Lower leg skin (tissue), 4 donors: ENCODE measurements around the gene TUBGCP3. TPM values are rescaled to one million over a fixed set of nuclear protein-coding genes. Genes with fewer than 3 reads are reported as not detected.

Experiments
- DNase-seq, 2 donors: peaks; one replicate each; pipeline ENCODE4 v3.0.0-alpha.2; 2019; ENCODE audit warnings: low spot score in 2 of 2
- H3K4me3 ChIP-seq: fragments of 200-600 bp; sonication (generic); 2 replicates; pipeline ENCODE4 v1.5.1; 2017; ENCODE audit warnings: mild to moderate bottlenecking, low read depth; ENCODE audit not compliant: poor library complexity, severe bottlenecking
- POLR2A ChIP-seq, 2 donors: fragments of 450-650 bp; IDR thresholded peaks; one replicate each; pipeline ENCODE4 v1.6.1; 2016 to 2017; ENCODE audit warnings: antibody characterized with exemption in 2 of 2, mild to moderate bottlenecking in 1 of 2, moderate library complexity in 1 of 2
- WGBS, 2 donors: methylation state at CpG; one replicate each; pipeline ENCODE4 v1.1.5; 2018; 5-methylcytosine and 5-hydroxymethylcytosine counted together
- intact Hi-C: fragments of 100-400 bp; cut with DNase I; formaldehyde crosslinking; loops from one replicate; pipeline ENCODE4 v1.15.0; 2023; ENCODE audit warnings: low total_unique reads
- total RNA-seq, 4 donors: library from RNA; depleted of rRNA; stranded (reverse); fragments of >200 nt; gene quantifications; one replicate each; pipeline ENCODE4 v1.1.0, GENCODE V29; 2016
- TF ChIP-seq, protein P1 (sequence below), 3 donors: fragments of 450-650 bp; IDR thresholded peaks; one replicate each; pipeline ENCODE4 v1.5.1; 2016; ENCODE audit warnings: antibody characterized with exemption in 3 of 3, mild to moderate bottlenecking in 3 of 3, moderate library complexity in 2 of 3

The TUBGCP3 gene
- total RNA-seq, 4 donors from 2014 or later = 20.0 to 35.4 (median 22.9) TPM

DNA sequence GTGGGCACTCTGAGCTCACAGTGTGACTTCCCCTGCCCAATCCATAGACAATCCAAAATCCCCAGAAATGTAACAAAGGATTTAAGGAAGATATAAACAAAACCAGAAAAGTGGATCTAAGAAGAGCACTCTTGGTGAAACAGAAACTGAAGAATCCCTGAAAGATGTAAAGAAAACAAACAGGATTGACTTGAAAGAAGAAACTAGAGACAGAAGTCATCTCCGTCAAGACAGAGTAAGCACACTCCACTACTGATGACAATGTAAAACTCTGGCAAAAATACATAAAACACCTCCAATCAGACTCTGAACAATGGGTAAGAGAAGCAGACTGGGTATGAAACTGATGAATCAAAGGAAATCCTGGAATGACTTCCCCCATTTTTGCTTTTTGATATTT lies 13.5 kb downstream of the TUBGCP3 start:
- H3K4me3 ChIP-seq = no peak overlapping the region
- TF ChIP-seq, protein P1, sequence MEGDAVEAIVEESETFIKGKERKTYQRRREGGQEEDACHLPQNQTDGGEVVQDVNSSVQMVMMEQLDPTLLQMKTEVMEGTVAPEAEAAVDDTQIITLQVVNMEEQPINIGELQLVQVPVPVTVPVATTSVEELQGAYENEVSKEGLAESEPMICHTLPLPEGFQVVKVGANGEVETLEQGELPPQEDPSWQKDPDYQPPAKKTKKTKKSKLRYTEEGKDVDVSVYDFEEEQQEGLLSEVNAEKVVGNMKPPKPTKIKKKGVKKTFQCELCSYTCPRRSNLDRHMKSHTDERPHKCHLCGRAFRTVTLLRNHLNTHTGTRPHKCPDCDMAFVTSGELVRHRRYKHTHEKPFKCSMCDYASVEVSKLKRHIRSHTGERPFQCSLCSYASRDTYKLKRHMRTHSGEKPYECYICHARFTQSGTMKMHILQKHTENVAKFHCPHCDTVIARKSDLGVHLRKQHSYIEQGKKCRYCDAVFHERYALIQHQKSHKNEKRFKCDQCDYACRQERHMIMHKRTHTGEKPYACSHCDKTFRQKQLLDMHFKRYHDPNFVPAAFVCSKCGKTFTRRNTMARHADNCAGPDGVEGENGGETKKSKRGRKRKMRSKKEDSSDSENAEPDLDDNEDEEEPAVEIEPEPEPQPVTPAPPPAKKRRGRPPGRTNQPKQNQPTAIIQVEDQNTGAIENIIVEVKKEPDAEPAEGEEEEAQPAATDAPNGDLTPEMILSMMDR (IDR thresholded peaks at IDR 0.05) = no peak
- TF ChIP-seq POLR2A (IDR thresholded peaks at IDR 0.05) = no peak
- 76 to 90% methylated on average over 1 of the region's 1 CpG for WGBS, 2 donors
- intact Hi-C loops = no loop called here
- DNase-seq = no peak

- DNase-seq = no peak
- intact Hi-C loops = no loop called here
- no peak for TF ChIP-seq POLR2A (IDR thresholded peaks at IDR 0.05)
- TF ChIP-seq, protein P1 (IDR thresholded peaks at IDR 0.05) = no peak
- 79 to 96% methylated on average over 2 of the region's 2 CpGs for WGBS, 2 donors
- H3K4me3 ChIP-seq = no peak overlapping the region
These were observed 14.2 kb downstream of the TUBGCP3 start for GRCh38 chr13:112573710-112574109.

DNA sequence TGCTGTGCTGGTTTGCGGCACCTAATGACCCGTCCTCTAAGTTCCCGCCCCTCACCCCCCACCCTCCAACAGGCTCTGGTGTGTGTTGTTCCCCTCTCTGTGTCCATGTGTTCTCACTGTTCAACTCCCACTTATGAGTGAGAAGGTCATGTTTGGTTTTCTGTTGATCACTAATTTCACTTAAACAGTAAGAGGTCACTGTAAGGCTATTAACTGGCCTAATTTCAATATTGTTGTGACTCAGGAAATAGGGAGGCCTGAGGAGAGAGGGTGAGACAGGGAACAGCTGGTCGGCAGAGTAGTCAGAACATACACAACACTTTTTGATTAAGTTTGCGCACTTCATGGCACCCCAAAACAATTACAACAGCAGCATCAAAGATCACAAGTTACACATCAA lies 15.6 kb downstream of the TUBGCP3 start:
- intact Hi-C loops = no loop called here
- 86 to 93% methylated on average over 5 of the region's 5 CpGs for WGBS, 2 donors
- no peak for TF ChIP-seq POLR2A (IDR thresholded peaks at IDR 0.05)

DNA sequence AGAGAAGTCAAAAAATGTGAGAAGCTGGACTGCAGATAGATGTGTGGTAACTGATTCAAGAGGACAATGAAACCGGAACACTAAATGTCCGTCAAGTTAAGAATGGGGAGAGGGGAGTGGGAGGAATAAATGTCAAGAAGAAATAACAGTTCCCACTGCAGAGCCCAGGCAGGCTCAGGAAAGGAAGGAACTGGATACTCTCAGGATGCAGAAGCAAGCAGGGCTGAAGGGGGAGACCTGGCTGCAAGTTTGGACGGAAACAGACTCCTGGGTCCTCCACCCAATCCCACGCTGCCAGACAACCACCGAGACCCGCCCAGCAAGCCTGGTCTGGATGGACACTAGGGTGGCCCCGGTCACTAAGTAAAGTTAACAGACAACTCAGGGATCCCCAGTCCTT lies 18.1 kb downstream of the TUBGCP3 start:
- intact Hi-C loops = no loop called here
- 95% methylated on average over 7 of the region's 7 CpGs for WGBS, 2 donors
- no peak for TF ChIP-seq POLR2A (IDR thresholded peaks at IDR 0.05)
- TF ChIP-seq, protein P1 (IDR thresholded peaks at IDR 0.05) = no peak
- DNase-seq = no peak
- no peak overlapping the region for H3K4me3 ChIP-seq

More for the DNA sequence above, 15.6 kb downstream of the TUBGCP3 start:
- no peak for DNase-seq
- no peak overlapping the region for H3K4me3 ChIP-seq

DNA sequence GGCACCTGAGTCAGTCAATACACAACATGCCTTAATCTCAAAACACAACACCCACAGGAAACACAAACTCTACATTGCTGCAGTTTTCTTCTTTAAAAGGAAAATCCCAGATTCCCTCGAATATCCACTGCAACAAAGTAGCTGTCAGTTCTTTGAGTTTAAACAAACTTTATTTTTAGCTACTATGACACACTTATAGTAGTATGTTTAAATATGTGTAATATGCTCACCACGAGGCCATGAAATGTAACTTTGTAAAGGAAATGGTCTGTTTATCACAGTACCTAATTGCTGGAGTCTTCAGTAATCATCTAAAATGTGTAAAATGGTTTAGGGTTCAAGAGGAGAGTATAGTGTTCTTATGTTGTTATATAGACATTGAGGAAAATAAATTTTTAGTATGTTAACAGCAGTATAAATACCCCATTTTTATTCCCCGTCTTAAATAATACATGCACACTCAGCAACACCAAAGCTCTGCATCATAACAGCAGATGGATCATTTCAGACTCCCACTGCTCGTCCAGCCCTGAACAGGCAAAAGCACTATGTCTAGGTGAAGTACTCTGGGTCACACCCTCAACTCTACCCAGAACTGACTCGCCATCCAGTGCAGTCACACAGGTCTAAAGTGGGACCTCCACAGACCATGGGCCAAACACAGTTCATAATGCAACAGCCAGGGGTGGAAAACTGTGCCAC lies 20.6 kb downstream of the TUBGCP3 start:
- WGBS, 2 donors = 75 to 87% methylated on average over 5 of the region's 5 CpGs
- DNase-seq = no peak
- H3K4me3 ChIP-seq = no peak overlapping the region
- intact Hi-C loops = no loop called here
- TF ChIP-seq, protein P1 (IDR thresholded peaks at IDR 0.05) = no peak
- no peak for TF ChIP-seq POLR2A (IDR thresholded peaks at IDR 0.05)

DNA sequence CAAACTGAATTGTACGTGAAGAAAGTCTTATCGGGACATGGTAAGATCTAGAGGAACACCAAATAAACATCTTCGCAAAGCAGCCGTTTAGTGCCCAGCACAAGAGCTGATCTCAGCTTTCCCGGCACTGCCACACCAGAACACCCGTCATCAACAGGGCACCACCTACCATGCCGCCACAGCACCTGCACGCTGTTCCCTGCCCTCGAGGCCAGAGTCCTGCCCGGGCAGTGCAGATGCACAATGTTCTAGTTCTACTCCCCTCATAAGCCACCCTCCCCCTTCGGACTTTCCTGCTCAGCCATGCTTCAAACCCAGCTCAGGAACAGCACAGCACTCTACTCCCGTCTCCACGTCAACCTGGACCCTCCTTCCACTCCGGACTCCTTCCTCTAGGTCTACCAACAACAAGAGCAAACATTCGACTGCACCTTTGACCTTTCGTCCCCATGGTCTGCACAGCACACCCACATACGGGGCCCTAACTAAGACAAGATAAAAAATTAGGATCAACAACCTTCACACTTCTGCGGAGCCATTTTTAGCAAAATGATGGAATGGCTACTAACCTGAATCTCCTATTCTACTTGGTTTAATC lies 25.1 kb downstream of the TUBGCP3 start:
- TF ChIP-seq POLR2A (IDR thresholded peaks at IDR 0.05) = no peak
- TF ChIP-seq, protein P1 (IDR thresholded peaks at IDR 0.05) = no peak
- intact Hi-C loops = no loop called here
- H3K4me3 ChIP-seq = no peak overlapping the region
- 91 to 94% methylated on average over 18 of the region's 18 CpGs for WGBS, 2 donors
- DNase-seq = no peak
